Measurements from ENCODE around the gene CNIH3.

DNA sequence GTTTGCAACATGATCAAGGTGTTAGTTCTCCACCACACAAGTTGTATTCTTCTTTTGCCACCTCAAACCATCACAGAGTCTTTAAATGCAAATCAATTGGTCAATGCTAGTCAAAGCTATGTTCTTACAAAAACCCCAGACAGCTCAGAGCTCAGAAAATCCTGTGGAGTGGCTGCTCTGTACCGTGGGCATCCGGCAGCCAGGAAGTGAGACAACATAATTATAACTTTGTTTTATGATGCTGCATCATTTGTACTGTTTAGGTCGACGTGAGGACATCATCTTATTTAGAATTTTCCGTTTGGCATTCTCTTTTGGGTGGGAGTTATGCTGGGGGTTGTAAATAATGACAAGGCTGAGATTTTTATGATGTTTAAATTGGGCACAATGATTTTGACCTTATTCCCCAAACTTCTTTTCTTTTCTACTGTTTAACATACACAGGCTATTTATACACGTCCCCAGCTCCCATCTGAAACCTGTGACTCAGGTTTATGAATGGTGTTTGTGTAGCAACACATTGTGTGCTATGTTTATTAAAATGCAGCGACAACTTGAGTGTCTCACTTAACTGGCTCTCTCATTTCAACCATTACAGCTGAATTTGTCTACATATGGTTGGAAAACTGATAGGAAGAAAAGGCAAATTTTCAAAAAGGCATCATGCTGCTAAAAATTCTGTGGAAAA, 124.0 kb downstream of the CNIH3 start:
- no peak for TF ChIP-seq POLR2A (IDR thresholded peaks at IDR 0.05; ENCODE audit: borderline replicate concordance, extremely low read depth, insufficient read depth, insufficient read length)
- TF ChIP-seq CTCF (IDR thresholded peaks at IDR 0.05 in 2 of 3, conservative IDR thresholded peaks at IDR 0.05 in 1 of 3; ENCODE audit: borderline replicate concordance in 1 of 3, insufficient read depth in 1 of 3, low read depth in 2 of 3, low read length in 2 of 3): no peak

All from HCT116 (cell line).